ENCODE data around the gene QPCT.
"Not testable (repeated sequence)": the region's sequence is repeated elsewhere in the genome, so short reads cannot be mapped to it uniquely, and the experiment has no call there.

The QPCT gene

DNA sequence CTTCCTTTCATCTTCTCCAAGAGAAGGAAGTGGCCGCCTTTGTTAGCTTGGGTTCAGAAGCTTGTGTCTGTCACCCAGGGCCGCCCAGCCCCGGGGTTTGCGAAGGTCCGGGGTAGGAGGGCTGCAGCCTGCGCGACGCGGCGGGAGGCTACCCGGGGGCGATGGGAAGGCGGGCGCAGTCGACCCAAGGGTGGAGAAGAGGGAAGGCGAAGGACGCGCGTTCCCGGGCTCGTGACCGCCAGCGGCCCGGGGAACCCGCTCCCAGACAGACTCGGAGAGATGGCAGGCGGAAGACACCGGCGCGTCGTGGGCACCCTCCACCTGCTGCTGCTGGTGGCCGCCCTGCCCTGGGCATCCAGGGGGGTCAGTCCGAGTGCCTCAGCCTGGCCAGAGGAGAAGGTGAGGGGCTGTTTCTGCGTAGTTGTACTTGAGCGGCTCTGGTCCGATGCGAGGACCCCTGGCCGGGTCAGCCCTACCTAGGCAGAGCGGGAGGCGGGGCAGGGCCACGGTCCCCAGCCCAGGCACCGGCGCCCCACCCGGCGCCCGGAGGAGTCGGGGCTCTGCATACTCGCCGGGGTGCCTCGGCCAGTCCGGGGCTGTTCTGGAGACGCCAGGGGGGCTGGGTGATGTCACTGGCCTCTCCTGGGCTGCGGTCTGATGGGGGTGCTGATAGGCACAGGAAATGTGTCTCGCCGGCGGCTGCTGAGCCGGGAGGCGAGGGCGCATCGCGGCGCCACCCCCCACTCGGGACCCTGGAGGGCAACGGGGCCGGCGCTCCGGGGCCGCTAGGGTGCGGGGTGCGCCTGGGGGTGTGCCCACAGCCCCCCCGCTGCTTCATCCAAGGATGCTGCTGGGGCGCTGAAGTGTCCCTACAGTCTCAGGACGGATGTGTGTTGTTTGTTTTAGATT is at the start of gene QPCT:
Gene QPCT, plus strand, starts transcription at position 178 of the 909 bp plus-strand sequence. Its CDS starts 102 bp downstream, at position 280.
- peaks cover 26% of the 10 kb centered on the region for H3K4me1 ChIP-seq (ENCODE audit: insufficient read depth, low read length)
- peak within 1 kb of the TSS; percentile 71 for H3K4me3 ChIP-seq (ENCODE audit: low read length)
- no peaks in the 10 kb centered on the region for H3K36me3 ChIP-seq (ENCODE audit: insufficient read depth, low read depth, low read length)
- H3K9me3 ChIP-seq (ENCODE audit: insufficient read depth, low read depth, low read length): no peaks in the 10 kb centered on the region
- peaks cover 24% of the 10 kb centered on the region; the same call in 1 of the 2 replicates for H3K27me3 ChIP-seq (ENCODE audit: insufficient read depth, low read length)
- H3K27ac ChIP-seq (ENCODE audit: low read length): no peak within 1 kb of the TSS
- H3K9ac ChIP-seq (ENCODE audit: low read depth, low read length): no peak within 1 kb of the TSS

DNA sequence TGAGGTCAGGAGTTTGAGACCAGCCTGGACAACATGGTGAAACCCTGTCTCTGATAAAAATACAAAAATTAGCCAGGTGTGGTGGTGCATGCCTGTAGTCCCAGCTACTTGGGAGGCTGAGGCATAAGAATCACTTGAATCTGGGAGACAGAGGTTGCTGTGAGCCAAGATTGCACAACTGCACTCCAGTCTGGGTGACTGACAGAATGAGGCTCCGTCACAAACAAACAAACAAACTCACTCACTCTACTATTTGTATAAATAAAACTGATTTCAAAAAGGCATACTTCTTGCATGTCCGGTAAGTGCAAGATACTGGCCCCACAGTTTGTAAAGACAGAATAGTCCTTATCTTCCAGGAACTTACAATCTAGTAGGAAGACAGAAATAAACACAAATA is 49.6 kb upstream of the QPCT start:
- H3K36me3 ChIP-seq (ENCODE audit: insufficient read depth, low read depth, low read length): peaks cover 25% of the 10 kb centered on the region
- not testable (repeated sequence) for H3K4me3 ChIP-seq (ENCODE audit: low read length); H3K4me1 ChIP-seq (ENCODE audit: insufficient read depth, low read length); H3K27ac ChIP-seq (ENCODE audit: low read length); H3K9ac ChIP-seq (ENCODE audit: low read depth, low read length); H3K9me3 ChIP-seq (ENCODE audit: insufficient read depth, low read depth, low read length); H3K27me3 ChIP-seq (ENCODE audit: insufficient read depth, low read length)

DNA sequence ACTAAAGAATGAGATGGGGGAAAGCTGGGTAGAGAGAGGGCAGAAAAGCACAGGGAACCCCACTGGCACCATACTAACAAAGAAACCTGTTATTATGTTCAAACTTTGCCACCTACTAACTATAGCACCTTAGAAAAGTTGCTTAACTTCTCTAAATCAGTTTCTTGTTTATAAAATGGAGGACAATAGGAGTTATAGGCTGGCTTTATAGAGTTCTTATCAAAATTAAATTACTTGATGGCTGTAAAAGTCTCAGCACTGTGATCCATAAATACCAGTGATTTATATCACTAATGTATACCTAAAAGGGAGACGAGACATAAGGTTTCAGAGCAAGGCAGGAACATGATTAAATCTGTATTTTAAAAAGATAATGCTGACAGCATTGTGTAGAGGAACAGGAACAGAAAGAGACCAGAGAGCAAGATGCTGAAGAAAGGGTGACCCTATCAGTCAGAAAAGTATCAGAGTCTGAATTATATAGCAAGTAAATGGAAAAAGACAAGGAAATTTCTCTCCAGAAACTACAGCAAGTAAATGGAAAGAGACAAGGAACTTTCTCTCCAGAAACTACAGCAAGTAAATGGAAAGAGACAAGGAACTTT is 48.9 kb upstream of the QPCT start:
- Histone ChIP-seq H3K36me3 (ENCODE audit: insufficient read depth, low read depth, low read length) (peaks cover 22% of the 10 kb centered on the region), H3K4me3 (ENCODE audit: low read length) (no peak overlapping the region), H3K27me3 (ENCODE audit: insufficient read depth, low read length) (no peaks in the 10 kb centered on the region), H3K4me1 (ENCODE audit: insufficient read depth, low read length) (no peaks in the 10 kb centered on the region), H3K9me3 (ENCODE audit: insufficient read depth, low read depth, low read length) (no peaks in the 10 kb centered on the region), H3K27ac (ENCODE audit: low read length) (no peak overlapping the region), H3K9ac (ENCODE audit: low read depth, low read length) (no peak overlapping the region)

DNA sequence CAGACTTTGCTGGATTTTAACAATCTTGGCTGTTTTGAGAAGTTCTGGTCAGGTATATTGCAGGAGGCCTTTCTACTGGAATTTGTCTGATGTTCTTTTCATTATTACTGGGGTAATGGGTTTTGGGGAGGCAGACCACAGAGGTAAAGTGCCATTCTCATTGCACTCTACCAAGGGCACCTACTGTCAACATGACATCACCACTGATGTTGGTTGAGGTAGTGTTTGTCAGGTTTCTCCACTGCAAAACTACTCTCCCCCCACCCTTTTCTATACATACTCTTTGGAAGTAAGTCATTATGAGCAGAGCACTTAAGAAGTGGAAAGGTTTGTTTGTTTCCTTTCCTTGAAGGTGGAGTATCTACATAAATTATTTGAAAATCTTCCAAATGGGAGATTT is 46.8 kb upstream of the QPCT start:
- Histone ChIP-seq H3K9me3 (ENCODE audit: insufficient read depth, low read depth, low read length) (no peaks in the 10 kb centered on the region), H3K4me1 (ENCODE audit: insufficient read depth, low read length) (no peaks in the 10 kb centered on the region), H3K4me3 (ENCODE audit: low read length) (no peak overlapping the region), H3K27me3 (ENCODE audit: insufficient read depth, low read length) (no peaks in the 10 kb centered on the region), H3K9ac (ENCODE audit: low read depth, low read length) (no peak overlapping the region), H3K36me3 (ENCODE audit: insufficient read depth, low read depth, low read length) (peaks cover 5% of the 10 kb centered on the region; the same call in 1 of the 2 replicates), H3K27ac (ENCODE audit: low read length) (no peak overlapping the region)

DNA sequence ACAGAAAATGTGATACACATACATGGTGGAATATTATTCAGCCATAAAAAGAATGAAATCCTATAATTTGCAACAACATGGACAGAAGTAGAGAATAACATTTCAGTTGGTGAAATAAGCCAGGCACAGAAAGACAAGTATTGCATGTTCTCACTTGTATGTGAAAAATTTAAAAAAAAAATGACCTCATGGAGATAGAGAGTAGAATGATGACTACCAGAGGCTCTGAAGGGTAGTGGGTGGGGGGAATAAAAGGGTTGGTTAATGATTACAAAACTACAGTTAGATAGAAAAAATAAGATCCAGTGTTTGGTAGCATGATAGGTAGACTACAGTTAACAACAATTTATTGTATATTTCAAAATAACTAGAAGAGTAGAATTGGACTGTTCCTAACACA is 44.3 kb upstream of the QPCT start:
- no peak overlapping the region for H3K27ac ChIP-seq (ENCODE audit: low read length)
- no peaks in the 10 kb centered on the region for H3K27me3 ChIP-seq (ENCODE audit: insufficient read depth, low read length)
- H3K9ac ChIP-seq (ENCODE audit: low read depth, low read length): no peak overlapping the region
- no peaks in the 10 kb centered on the region for H3K4me1 ChIP-seq (ENCODE audit: insufficient read depth, low read length)
- no peak overlapping the region for H3K4me3 ChIP-seq (ENCODE audit: low read length)
- H3K9me3 ChIP-seq (ENCODE audit: insufficient read depth, low read depth, low read length): no peaks in the 10 kb centered on the region
- H3K36me3 ChIP-seq (ENCODE audit: insufficient read depth, low read depth, low read length): no peaks in the 10 kb centered on the region

DNA sequence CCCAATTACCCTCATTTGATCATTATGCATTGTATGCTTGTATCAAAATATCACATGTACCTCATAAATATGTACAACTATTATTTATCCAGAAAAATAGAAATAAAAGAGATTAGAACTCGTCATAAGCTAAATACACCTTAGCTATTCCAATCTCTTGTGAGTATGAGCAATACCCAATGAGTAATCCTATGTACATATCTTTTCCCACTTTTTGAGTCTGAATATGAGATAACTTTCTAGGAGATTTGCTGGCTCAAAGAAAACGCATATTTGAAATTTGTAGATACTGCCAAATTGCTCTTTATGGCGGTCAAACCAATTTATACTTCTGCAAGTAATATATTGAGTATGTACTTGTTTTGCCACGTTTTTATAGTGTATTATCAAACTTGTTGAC is 43.9 kb upstream of the QPCT start:
- no peaks in the 10 kb centered on the region for H3K27me3 ChIP-seq (ENCODE audit: insufficient read depth, low read length)
- no peak overlapping the region for H3K27ac ChIP-seq (ENCODE audit: low read length)

DNA sequence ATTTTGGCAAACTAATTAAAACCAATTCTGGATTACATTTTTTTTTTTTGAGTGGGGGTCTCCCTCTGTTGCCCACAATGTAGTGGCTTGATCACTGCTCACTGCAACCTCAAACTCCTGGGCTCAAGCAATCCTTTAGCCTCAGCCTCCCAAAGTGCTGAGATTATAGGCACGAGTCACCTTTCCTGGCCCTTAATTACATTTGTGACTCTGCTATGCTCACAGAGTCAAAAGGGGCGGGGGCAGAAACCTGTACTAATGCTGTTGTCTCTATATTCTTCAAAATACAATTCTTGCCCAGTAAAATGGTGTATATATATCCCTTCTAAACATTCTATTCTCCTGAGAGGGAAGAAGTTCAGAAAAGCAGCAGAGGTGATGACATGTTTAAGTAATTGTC is 43.0 kb upstream of the QPCT start:
- H3K36me3 ChIP-seq (ENCODE audit: insufficient read depth, low read depth, low read length): no peaks in the 10 kb centered on the region
- no peak overlapping the region for H3K27ac ChIP-seq (ENCODE audit: low read length)

More for the DNA sequence above, 43.9 kb upstream of the QPCT start:
- Histone ChIP-seq H3K4me3 (ENCODE audit: low read length) (no peak overlapping the region), H3K9me3 (ENCODE audit: insufficient read depth, low read depth, low read length) (no peaks in the 10 kb centered on the region), H3K9ac (ENCODE audit: low read depth, low read length) (no peak overlapping the region), H3K36me3 (ENCODE audit: insufficient read depth, low read depth, low read length) (no peaks in the 10 kb centered on the region), H3K4me1 (ENCODE audit: insufficient read depth, low read length) (no peaks in the 10 kb centered on the region)

DNA sequence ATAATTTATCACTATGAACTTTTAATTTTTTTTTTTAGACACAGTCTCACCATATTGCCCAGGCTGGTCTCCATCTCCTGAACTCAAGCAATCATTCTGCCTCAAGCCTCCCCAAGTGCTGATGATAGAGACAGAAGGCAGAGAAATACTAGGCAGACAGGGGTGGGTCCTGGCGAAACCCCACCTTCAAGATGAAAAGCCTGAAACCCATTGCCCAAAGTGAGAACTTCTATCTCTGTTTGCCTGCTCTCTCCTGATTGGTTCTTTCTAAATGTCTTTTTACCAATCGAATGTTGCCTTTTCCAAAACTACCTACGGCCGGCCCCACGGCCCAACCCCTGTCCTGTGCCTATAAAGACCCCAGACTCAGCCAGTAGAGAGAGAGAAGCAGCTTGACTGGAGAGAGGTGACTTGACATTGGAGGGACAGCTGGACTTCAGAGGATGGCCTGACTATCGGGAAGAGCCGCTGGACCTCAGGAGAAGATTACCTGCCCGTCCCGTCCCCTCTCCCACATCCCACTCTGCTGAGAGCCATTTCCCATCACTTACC is 41.7 kb upstream of the QPCT start:
- Histone ChIP-seq H3K36me3 (ENCODE audit: insufficient read depth, low read depth, low read length) (no peaks in the 10 kb centered on the region), H3K4me1 (ENCODE audit: insufficient read depth, low read length) (no peaks in the 10 kb centered on the region), H3K9ac (ENCODE audit: low read depth, low read length) (no peak overlapping the region), H3K27me3 (ENCODE audit: insufficient read depth, low read length) (no peaks in the 10 kb centered on the region), H3K9me3 (ENCODE audit: insufficient read depth, low read depth, low read length) (no peaks in the 10 kb centered on the region), H3K27ac (ENCODE audit: low read length) (no peak overlapping the region), H3K4me3 (ENCODE audit: low read length) (no peak overlapping the region)

More for the DNA sequence above, 43.0 kb upstream of the QPCT start:
- Histone ChIP-seq H3K9me3 (ENCODE audit: insufficient read depth, low read depth, low read length) (no peaks in the 10 kb centered on the region), H3K4me3 (ENCODE audit: low read length) (no peak overlapping the region), H3K9ac (ENCODE audit: low read depth, low read length) (no peak overlapping the region), H3K27me3 (ENCODE audit: insufficient read depth, low read length) (no peaks in the 10 kb centered on the region), H3K4me1 (ENCODE audit: insufficient read depth, low read length) (no peaks in the 10 kb centered on the region)

DNA sequence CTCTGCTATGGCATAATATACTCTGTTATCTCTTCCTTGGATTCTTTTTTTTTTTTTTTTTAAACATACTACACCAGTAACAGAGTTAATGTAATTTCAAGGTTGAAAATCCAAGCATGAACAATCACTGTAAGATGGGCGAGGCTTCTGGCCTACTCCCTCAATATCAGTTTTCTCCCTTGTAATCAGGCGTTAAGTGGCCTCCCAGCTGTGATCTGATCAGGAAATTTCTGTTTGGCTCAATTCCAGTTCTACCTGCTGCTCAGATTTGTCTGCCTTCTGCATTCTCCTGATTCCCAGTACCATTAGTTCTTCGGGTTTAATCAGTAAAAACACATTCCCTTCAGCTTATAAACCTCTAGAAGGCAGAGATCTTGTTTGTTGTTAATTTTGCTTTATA is 38.4 kb upstream of the QPCT start:
- H3K27me3 ChIP-seq (ENCODE audit: insufficient read depth, low read length): no peaks in the 10 kb centered on the region
- H3K27ac ChIP-seq (ENCODE audit: low read length): no peak overlapping the region
- H3K9ac ChIP-seq (ENCODE audit: low read depth, low read length): no peak overlapping the region

DNA sequence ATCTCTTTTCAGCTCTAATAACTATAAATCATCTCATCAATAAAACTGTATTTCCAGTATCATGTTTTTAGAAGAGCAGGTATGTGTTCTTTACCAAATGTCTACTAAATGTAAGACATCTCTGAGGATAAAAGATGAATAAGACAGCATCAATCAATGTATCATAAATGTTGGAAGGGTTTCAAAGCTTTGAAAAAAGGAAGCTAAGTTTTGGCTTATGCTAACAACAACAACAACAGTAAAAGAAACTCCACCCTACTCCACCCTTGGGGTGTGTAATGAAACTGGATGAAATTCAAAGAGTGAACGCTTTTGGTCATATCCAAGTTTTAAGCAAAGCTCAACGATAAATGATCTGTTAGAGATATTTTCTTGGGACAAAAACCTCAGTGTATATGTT is 36.9 kb upstream of the QPCT start:
- no peak overlapping the region for H3K9ac ChIP-seq (ENCODE audit: low read depth, low read length)
- no peaks in the 10 kb centered on the region; the same call in 1 of the 2 replicates for H3K36me3 ChIP-seq (ENCODE audit: insufficient read depth, low read depth, low read length)
- no peak overlapping the region for H3K27ac ChIP-seq (ENCODE audit: low read length)

More for the DNA sequence above, 38.4 kb upstream of the QPCT start:
- H3K4me1 ChIP-seq (ENCODE audit: insufficient read depth, low read length): no peaks in the 10 kb centered on the region
- no peaks in the 10 kb centered on the region; the same call in 1 of the 2 replicates for H3K36me3 ChIP-seq (ENCODE audit: insufficient read depth, low read depth, low read length)
- H3K9me3 ChIP-seq (ENCODE audit: insufficient read depth, low read depth, low read length): no peaks in the 10 kb centered on the region
- H3K4me3 ChIP-seq (ENCODE audit: low read length): no peak overlapping the region

DNA sequence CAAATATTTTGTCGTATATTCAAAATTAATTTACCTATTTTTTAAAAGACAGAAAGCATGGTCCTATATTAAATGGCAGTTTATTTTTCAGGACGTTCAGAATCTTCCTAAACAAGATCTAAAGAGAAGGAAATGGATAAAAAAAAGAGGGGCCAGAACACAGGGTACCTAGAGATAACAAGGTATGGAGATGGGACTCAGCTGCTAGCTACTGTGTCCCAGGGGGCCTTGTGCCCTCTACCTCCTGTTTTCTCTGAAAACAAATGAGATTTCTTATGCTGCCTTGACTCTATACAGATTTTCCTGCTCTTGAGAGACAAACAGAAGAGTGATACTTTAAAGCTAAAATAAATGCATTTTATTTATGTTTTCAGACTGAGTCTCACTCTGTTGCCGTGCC is 29.1 kb upstream of the QPCT start:
- Histone ChIP-seq H3K27ac (ENCODE audit: low read length) (no peak overlapping the region), H3K9ac (ENCODE audit: low read depth, low read length) (no peak overlapping the region), H3K4me3 (ENCODE audit: low read length) (no peak overlapping the region), H3K4me1 (ENCODE audit: insufficient read depth, low read length) (peaks cover 4% of the 10 kb centered on the region; the same call in 1 of the 2 replicates), H3K9me3 (ENCODE audit: insufficient read depth, low read depth, low read length) (no peaks in the 10 kb centered on the region), H3K36me3 (ENCODE audit: insufficient read depth, low read depth, low read length) (peaks cover 13% of the 10 kb centered on the region), H3K27me3 (ENCODE audit: insufficient read depth, low read length) (no peaks in the 10 kb centered on the region)

More for the DNA sequence above, 36.9 kb upstream of the QPCT start:
- Histone ChIP-seq H3K4me1 (ENCODE audit: insufficient read depth, low read length) (no peaks in the 10 kb centered on the region), H3K4me3 (ENCODE audit: low read length) (no peak overlapping the region), H3K9me3 (ENCODE audit: insufficient read depth, low read depth, low read length) (no peaks in the 10 kb centered on the region), H3K27me3 (ENCODE audit: insufficient read depth, low read length) (no peaks in the 10 kb centered on the region)
